HG03520 (cell line): Measurements from ENCODE around the gene CCDC167.

ENCODE experiments used
- ATAC-seq: cut with Tn5 transposase; IDR thresholded peaks from one replicate; pipeline ENCODE4 v1.9.1; 2021; ENCODE audit warnings: mild to moderate bottlenecking, moderate library complexity; ENCODE audit not compliant: unreplicated experiment

CCDC167 gene

DNA sequence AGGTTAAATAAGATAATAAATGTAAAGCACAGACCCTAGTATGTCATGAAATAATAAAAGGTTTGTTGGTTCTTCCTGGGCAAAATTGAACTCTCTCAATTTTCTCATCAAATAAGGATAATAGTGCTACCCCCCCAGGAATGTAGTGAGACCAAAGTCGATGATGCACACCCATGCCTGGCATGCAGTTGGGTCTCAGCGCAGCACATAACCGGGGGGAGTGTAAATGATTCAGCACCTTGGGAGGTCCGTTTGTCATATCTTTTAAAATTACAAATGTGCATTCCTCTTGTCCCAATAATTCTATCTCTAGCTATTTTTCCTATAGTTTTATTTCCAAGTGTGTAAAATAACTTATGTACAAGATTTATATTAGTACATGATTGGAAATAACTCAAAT, 31.3 kb upstream of the CCDC167 start:
- ATAC-seq: no peak

DNA sequence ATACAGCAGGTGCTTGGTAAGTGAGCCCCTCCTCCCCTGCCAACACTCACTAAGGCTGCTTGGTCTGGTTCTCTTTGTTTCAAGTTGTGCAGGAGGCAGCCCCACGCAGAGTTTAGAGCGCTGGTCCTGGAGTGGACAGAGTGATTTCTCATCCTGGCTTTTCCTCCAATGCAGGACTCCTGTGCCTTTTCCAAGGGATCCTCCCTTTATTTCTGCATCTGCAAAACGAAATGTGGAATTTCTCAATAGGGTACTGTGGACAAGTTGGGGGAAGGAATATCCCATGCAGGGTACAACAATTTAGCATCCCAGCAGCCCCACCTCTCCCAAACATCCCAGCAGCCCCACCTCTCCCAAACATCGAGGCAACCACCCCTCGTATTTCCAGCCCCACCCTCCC, 30.6 kb upstream of the CCDC167 start:
- ATAC-seq: no peak

DNA sequence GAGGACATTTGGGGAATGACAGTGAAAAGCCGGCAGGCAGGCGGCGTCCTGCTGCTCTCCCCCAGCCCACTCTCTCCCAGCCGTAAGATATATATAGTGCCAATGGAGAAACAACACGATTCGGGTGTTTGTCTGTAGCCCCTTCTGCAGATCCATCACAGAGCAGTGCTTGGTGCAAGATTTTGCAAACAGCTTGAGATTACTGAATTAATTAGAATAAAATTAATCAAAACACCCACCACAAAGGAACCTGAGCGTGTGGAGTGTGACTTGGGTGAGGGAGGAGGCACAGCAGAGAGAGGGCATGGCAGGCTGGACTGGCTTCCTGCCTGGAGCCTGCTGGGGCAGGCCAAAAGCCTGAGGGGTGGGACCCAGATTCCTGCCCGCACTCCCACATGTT, 28.8 kb upstream of the CCDC167 start:
- no peak for ATAC-seq

DNA sequence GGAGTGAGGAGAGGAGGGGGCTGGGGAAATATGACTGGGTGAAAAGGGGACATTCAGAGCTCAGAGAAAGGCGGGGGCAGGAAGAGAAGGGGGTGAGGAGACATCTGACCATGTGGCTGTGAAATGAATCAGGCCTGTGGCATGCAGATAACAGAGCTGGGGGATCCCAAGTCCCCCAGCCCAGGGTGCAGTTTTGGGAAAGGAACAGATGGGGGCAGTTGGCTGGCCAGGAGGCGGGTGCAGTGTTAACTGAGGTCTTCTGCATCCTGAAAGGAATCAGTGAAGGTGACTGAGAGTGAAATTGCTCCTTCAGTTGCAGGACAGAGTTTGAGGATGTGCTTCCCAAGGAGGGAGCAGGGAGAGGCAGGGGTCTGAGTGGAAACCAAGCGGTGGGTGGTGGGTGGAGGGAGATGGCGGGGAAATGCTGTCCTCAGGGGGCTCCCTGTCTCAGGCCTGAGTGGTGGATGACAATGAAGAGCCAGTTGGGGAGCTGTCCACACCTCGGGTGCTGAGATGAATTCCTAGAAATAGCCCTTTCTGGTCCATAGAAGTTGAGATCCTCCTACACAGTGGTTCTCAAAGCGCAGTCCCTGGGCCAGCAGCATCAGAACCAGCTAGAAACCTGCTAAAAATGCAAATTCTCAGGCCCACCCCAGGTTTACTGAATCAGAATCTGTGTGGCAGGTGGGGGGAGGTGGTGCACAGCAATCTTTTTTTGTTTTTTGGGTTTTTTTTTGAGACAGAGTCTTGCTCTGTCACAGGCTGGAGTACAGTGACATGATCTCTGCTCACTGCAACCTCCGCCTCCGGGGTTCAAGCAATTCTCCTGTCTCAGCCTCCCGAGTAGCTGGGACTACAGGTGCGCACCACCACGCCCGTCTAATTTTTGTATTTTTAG, 26.0 kb upstream of the CCDC167 start:
- no peak for ATAC-seq

DNA sequence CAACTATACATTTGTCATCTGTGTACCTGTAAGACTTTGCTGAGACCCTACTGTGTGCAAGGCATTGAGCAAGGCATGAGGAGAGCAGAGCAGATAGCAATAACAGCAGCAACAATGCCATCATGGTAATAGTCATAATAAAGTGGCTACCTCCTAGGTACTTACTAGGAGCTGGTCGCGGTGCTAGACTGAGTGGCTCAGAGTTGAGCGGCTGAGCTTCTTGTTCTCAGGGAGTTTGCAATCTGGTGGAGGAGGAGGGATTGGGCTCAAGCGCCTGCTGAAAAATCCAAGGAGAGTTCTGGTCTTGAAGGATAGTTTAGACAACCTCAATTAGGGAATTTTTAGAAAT, 25.3 kb upstream of the CCDC167 start:
- ATAC-seq: no peak

DNA sequence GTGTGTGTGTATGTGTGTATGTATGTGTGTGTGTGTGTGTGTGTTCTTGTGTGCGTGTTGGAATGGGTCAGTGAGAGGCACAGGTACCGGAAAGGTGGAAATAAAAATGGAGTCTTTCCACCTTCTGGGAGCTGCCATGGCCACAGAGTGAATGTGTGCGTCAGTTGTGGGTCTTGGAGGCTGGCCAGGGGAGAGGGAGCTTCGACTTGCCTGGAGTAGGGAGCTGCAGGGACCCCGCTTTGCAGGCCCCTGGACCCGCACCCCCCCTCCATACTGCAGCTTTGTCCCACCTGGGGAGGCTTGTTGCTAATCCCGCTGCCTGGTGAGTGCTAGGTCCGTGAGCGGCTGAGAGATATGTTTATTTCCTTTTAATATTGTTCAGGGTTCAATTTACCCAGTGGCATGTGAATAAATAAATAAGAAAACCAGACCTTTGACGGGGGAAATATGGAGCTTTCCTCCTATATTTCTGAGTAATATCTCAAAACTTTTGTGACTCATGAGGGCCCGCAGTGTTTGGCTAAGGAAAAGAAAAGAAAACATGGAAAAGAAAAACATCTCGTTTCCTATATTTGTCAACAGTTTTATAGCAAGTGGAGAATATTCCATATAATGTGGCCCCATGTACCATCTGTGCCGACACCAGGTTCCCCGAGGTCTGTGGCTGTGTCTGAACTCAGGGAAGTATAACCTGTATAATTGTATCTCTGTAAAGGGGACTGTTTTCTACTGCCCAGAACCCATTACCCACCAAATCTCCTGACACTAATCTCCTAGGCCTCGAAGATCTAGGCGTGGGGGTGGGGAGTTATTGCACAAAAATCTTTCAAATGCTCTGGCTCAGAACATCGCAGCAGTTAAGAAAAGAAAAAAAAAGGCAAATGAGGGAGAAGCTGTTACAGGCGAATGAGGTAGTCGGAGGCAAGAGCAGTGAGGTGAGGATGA, 24.6 kb upstream of the CCDC167 start:
- no peak for ATAC-seq

DNA sequence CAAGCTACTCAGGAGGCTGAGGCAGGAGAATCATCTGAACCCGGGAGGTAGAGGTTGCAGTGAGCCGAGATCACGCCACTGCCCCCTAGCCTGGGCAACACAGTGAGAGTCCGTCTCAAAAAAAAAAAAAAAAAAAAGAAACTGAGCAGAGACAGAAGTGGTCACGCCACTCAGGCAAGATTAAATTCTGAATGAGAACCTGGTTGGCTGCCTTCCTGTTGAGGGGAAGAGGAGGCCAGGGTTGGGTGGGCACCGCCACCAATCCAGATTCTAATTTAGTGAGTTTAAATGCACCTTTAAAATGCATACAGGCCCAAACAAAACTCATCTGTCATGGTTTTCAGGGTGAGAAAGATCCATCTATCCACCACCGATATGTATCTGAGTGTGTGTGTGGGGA, 23.7 kb upstream of the CCDC167 start:
- ATAC-seq: no peak

DNA sequence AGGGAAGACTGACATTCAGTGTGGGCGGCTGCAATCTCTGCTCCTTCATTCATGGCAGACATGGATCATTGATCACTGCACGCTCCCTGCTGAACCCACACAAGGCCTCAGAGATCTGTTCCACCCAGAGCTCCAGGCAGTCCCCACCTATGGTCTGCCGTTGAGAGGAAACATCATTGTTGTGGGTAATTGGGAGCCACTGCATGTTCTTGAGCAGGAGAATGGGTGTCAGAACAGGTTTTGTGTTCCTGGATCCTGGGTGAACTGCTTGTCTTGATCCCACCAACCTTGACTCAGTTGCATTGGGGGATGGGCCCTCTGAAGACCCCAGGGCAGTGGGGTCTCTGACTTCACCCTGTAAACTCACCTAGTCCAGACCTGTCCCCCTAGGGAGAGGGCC, 23.1 kb upstream of the CCDC167 start:
- no peak for ATAC-seq

DNA sequence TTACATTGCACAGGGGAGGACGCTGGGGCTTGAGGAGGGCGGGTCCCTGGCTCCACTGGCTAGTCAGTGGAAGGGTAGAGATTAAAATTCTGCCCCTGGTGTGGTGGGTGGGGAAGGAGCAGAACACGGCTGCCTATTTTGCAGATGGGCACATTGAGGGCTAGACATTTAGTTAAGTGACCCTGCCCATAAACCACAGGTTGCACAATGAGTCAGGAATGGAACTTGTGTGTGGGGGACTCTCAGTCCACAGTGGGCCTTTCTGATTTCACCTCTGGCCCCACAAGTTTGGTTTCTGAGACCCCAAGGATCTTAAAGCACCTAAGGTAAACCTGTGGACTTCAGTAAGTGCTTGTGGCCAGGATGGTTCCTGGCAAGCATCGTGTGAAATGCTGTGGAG, 22.0 kb upstream of the CCDC167 start:
- no peak for ATAC-seq

DNA sequence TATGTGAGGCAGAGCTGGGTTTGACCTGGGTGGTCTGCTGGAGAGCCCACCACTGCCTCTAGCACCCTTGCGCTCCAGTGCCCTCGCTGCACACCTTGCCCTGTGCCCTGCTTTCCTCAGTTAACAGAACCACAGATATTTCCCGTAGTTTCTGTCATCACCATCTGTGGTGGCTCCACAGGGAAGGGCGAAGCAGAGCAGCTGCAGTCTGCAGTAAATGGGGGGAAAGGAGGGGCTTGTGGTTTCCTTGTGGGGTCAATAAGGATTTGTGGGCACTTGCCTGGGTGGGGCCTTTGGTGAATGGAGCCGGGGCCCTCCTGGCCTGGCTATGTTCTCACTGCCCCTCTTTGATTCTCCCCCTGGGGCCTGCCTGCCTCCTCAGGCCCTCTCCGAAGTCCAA, 21.2 kb upstream of the CCDC167 start:
- ATAC-seq: no peak

DNA sequence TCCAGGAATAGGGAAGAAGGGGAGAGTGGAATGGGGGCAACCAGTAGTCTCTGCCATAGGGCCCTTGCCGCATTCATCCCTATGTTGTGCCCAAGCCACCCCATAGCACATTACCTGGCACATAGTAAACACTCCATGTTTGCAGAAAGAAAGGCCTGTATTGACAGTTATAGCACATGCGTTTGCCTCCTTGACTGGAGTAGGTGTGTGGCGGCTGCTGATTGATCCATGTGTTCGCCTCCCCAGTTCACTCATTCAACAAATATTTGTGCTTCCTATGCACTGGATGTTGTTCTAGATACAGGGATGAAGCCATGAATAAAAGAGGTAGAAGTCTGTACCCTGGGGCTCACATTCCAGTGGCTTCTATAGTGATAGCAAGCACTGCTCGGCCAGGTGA, 19.8 kb upstream of the CCDC167 start:
- ATAC-seq: no peak

DNA sequence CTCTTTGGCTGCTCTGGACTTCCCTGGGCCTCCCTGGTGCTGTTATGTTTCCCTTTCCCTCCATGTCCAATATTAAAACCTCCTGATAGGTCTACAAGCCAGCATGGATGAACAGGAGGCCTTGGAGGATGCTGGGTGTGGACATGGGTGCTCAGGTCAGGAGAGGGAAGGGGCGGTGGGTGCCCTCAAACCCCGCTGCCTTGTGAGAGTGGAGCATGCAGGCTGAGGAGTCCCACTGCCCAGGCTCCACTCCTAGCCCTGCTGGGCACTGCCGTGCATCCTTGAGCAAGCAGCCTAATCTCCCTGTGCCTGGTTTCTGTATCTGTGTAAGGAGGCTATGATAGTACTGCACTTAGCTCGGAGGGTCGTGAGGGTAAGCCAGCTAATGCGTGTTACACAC, 18.4 kb upstream of the CCDC167 start:
- ATAC-seq: no peak

DNA sequence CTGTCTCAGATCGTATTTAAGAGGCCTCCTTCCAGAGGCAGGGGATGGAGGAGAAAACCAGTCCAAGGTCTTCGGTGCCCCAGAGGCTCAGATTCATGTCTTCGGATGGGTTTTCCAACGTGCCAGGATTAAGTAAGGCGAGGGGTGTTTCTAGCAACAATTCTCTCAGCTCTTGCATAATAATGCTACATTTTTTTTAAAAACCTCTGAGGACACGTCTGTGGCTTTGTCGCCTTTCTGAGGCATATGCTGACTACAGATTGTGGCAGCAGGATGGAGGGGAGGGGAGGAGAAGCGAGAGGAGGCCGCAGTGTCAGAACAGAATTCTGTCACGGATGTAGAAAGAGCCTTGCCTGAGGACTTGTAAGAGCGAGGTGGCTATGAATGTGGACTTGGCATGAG, 17.7 kb upstream of the CCDC167 start:
- ATAC-seq: no peak

DNA sequence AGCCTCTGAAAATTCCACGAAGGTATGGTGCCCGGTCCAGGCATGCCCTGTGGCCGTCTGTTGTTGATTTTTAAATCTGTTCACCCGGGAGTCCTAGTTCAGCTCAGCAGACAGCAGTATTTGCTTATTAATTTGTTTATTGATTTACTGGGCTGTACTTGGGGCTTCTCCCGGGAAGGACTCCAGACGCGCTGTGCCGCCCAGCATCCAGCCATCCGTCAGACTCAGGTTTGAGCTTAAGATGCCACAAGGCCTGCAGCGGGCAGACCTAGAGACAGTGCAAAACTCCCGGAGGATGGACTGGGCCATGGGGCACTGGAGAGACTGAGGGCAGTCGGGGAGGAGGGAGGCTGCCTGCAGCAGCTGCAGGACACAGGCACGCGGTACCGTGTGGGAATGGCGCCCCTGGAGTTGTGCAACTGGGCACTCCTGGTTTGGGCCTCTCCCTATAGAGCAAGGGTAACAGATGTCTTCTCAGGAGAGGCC, 17.3 kb upstream of the CCDC167 start:
- ATAC-seq: no peak

DNA sequence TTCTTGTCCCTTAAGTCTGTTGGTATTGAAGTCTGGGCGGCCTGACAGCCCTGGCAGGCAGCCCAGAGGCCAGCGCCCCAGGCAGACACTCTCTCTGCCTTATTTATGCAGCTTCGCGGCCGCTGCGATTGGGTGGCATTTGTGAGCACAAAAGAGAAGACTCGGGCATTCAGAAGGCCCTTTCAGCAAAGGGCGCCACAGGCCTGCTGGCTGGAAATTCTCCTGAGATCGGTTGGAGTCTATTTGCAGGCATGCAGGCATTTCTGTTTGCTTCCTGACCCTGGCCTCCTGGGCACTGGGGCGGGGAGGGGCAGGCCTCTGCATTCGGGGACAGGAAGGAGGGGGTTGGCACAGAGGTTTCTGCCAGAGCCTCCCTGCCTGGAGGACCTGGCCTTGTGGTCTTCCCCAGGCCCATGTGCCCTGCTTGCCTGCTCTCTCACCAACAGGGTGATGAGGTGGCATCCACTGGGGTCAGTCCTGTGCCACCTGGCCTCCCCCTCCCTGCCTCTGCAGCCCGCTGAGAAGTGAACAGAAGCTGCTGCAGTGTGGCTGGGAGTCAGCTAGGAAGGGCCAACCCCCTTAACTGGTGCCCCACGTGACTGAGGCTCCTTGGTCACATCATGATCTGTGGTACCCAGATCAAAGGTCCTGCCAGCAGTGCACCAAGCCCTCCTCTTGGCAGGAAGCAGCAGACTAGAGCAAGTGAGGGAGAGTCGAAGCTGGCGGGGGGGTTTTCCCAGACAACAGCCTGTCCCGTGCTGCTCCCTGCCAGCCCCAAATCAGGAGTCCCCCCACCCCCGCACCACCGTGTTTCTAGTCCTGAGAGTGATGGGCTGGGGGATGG, 16.6 kb upstream of the CCDC167 start:
- ATAC-seq: peak; percentile 52

DNA sequence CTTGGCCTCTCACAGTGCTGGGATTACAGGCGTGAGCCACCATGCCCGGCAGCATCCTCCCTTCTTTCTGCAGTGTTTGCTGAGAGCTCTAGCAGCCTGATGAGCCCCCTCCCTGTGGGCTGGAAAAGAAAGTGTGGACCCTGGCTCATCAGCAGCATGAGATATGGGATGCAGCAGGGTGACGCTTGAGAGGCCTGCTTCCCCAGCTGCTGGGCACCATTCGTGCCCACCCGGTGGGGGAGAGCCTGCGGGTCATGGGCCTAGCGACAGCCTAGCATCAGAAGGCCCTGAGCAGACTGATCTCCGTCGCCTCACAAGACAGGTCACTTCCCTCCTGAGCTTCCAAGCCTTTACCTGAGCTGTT, 16.0 kb upstream of the CCDC167 start:
- no peak for ATAC-seq

DNA sequence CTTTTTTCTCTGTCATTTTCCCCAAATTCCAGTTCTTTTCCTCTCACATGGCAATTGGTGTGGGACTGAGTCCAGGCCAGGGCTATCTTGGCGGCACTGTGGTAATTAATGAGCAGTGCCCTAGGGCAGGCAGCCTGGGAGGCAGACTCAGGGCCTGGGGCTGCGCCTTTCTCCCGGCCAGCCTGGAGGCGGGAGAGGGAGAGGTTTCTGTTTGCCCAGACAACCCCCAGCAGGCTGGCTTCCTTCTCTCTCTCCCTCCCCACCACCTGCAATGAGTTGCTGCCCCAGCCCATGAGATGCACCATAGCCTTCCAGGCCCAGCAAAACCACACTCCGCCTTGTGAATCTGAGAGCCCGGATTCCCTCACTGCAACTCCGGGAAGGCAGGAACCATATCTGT, 15.1 kb upstream of the CCDC167 start:
- ATAC-seq: no peak

DNA sequence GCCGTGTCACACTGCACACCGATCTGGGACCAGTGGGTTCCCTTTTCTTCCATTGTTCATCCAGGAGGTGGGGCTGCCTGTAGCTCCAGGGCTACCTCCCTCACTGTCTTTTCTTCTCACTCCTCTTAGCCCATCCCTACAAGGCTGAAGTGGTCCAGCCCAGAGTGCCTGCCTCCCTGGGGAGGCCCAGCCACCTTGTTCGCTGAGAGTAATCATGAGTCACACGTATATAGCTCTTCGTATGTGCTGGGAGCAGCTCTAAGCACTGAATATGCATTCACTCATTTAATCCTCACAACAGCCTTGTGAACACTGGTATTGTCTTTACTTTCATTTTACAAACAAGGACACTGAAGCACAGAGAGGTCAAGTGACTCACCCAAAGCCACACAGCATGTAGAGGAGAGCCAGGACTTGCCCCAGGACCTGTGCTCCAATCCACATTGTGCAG, 14.7 kb upstream of the CCDC167 start:
- no peak for ATAC-seq

DNA sequence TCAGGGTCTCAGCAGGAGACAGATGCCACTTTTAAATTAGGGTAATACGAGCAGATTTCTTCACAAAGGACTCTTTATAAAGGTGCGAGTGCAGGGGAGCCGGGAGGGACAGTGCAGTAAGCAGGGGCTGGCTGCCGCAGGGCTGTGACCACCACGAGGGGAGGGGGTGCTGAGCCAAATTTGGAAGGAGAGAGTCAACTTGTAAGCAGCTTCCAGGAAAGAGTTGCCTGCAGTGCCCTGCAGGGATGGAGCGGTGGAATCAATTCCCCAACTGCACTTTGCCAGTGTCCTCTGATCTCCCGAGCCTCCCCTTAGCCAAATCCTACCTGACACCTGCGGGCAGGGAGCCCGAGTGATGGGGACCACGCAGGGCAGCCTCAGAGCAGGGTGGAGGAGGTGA, 13.9 kb upstream of the CCDC167 start:
- no peak for ATAC-seq

DNA sequence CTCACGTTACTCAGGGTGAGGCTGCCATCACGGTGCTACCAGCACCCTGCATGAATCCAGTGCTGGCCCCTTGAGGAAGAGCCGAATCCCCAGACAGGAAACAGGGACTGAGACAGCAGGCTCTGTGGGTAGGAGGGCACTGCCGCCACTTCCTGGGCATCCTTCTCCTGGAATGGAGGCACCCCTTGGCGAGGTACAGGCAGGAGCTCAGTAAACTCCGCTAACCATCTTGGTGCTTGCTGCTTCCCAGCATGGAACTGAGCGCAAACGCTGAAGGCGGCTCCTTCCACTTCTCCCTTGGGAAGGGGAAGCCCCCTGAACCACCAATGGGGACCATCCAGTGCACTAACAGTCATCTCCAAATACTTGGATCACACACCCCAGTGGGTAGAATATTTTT, 13.5 kb upstream of the CCDC167 start:
- ATAC-seq: no peak

DNA sequence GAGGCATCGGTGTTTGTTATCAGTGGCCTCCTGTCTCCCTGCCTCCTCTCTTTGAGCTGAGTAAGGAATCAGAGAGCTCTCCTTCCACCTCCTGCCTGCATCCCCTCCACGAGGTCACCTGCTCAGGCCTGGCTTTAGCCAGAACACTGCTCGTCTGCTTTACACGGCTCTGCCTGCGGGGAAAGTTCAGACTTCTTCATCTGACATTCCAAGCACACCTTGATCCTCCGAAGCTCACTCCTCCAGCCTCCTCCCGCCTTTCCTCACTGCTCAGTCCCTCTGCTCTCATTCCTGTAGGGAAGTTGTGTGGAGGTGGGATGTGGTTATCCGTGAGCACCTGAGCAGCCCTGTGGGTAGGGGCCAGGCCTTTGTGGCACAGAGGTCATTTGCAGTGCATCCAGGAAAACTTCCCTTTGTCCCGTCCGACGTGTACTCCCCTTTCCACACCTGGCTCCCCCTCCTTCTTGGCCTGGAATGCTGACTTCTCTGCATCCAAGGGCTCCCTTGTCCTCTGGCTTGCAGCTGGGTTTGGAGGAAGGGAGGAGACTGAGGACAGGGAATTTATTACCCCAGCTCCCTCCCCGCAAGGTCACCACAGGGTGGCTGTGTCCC, 12.8 kb upstream of the CCDC167 start:
- no peak for ATAC-seq
